GM21367 (cell line): ENCODE results near the gene PSME3.

Source experiments
- ATAC-seq: cut with Tn5 transposase; IDR thresholded peaks from one replicate; pipeline ENCODE4 v1.9.1; 2021; ENCODE audit not compliant: unreplicated experiment

Gene PSME3

GRCh38 chr17:42832934-42833766, at the start of gene PSME3:
TSS of gene PSME3 (plus strand) at chr17:42833397. CDS start at chr17:42833632, 235 bp downstream.
- peak; percentile 67 for ATAC-seq

- no peak for ATAC-seq
Measured at GRCh38 chr17:42783791-42784138, 49.4 kb upstream of the PSME3 start.

GRCh38 chr17:42784409-42784808, 48.8 kb upstream of the PSME3 start:
- no peak for ATAC-seq

GRCh38 chr17:42784811-42785592, 48.2 kb upstream of the PSME3 start:
- ATAC-seq = no peak

- no peak for ATAC-seq
Measured at GRCh38 chr17:42787266-42787665, 45.9 kb upstream of the PSME3 start.

- ATAC-seq = no peak
Measured at GRCh38 chr17:42791948-42792347, 41.2 kb upstream of the PSME3 start.

GRCh38 chr17:42792545-42792944, 40.7 kb upstream of the PSME3 start:
- no peak for ATAC-seq

GRCh38 chr17:42795061-42795460, 38.1 kb upstream of the PSME3 start:
- no peak for ATAC-seq

- ATAC-seq = no peak
Measured at GRCh38 chr17:42795465-42795864, 37.7 kb upstream of the PSME3 start.

GRCh38 chr17:42796066-42796758, 37.0 kb upstream of the PSME3 start:
- ATAC-seq = no peak

- ATAC-seq = no peak
Measured at GRCh38 chr17:42797067-42798007, 35.9 kb upstream of the PSME3 start.

- no peak for ATAC-seq
Measured at GRCh38 chr17:42798011-42798382, 35.2 kb upstream of the PSME3 start.

- no peak for ATAC-seq
Measured at GRCh38 chr17:42798383-42799380, 34.5 kb upstream of the PSME3 start, which contains the start of the genes CNTD1 and COA3. TSS of gene CNTD1 (plus strand) at chr17:42798861. CDS start at chr17:42799068, 207 bp downstream. TSS of gene COA3 (minus strand) at chr17:42798704. CDS start at chr17:42798681, 23 bp downstream.

GRCh38 chr17:42803074-42803883, 29.9 kb upstream of the PSME3 start:
- no peak for ATAC-seq

GRCh38 chr17:42804918-42805367, 28.3 kb upstream of the PSME3 start:
- ATAC-seq = no peak

- ATAC-seq = no peak
Measured at GRCh38 chr17:42806249-42806648, 26.9 kb upstream of the PSME3 start.

GRCh38 chr17:42809250-42809649, 23.9 kb upstream of the PSME3 start:
- ATAC-seq = no peak
